Fibroblast of mammary gland (primary cell): ENCODE results near the gene TXNDC17.

Source experiments
- DNase-seq: peaks from one replicate; pipeline ENCODE4 v3.0.0-alpha.2; 2010; ENCODE audit warnings: low read depth
- H3K4me3 ChIP-seq: 2 replicates; pipeline ENCODE4 v1.5.1; 2011; ENCODE audit warnings: low read depth, mild to moderate bottlenecking, low read length, moderate library complexity; ENCODE audit not compliant: control insufficient read depth
- TF ChIP-seq, protein P1 (sequence below): conservative IDR thresholded peaks from 2 replicates; pipeline ENCODE4 v1.5.1; 2011; ENCODE audit warnings: low read depth, low read length, inconsistent platforms; ENCODE audit not compliant: control insufficient read depth, insufficient read depth

The TXNDC17 gene

DNA sequence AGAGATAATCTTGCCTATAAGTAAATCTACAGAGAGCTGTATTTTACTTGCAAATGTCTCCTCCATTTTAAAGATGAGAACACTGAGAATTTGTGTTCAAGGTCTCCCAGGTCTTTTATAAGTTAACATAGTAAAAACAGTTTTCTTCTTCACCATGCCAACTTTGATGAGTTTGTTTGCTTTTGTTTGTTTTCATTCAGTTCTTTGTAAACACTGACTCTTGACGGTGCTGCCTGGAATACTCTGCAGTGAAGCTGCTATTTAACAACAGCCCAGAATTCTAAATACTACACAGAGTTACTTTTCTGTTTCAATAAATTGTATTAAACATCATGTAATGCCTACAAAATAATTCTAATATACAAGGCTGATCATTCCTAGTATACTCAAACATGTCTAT is 43.1 kb upstream of the TXNDC17 start:
- H3K4me3 ChIP-seq: no peak overlapping the region
- no peak for DNase-seq
- TF ChIP-seq, protein P1, sequence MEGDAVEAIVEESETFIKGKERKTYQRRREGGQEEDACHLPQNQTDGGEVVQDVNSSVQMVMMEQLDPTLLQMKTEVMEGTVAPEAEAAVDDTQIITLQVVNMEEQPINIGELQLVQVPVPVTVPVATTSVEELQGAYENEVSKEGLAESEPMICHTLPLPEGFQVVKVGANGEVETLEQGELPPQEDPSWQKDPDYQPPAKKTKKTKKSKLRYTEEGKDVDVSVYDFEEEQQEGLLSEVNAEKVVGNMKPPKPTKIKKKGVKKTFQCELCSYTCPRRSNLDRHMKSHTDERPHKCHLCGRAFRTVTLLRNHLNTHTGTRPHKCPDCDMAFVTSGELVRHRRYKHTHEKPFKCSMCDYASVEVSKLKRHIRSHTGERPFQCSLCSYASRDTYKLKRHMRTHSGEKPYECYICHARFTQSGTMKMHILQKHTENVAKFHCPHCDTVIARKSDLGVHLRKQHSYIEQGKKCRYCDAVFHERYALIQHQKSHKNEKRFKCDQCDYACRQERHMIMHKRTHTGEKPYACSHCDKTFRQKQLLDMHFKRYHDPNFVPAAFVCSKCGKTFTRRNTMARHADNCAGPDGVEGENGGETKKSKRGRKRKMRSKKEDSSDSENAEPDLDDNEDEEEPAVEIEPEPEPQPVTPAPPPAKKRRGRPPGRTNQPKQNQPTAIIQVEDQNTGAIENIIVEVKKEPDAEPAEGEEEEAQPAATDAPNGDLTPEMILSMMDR: no peak

DNA sequence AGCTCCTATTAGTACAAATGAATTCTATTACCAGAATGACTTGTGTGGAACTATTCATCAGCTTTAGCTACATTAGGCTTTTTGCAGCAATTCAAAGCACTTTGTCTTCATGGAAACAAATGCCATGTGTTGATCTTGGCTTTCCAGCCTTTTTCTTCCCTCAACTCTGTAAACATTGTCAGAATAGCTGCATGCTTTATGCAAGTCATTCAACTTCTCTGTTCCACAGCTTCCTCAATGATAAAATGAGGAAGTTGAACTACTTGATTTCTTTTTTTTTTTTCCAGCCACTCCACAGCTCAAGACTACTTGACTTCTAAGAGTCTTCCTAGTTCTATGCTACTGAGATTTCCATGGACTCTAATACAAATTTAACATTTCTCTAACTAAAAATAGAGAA is 41.5 kb upstream of the TXNDC17 start:
- DNase-seq: no peak
- no peak overlapping the region for H3K4me3 ChIP-seq
- TF ChIP-seq, protein P1: no peak

DNA sequence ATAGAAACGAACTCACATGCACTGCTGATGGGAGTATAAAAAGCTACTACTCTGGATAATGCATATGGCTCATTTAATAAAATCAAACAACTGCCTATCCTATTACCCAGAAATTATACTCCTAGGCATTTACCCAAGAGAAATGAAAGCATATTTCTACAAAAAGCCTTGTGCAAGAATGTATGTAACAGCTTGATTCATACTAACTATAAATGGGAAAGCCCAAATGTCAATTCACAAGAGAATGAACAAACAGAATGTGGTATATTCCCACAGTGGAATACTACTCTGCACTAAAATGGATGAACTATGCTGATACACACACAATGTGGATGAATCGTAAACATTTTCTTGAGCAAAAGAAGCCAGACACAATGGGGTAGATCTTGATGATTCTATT is 38.7 kb upstream of the TXNDC17 start:
- TF ChIP-seq, protein P1: no peak
- no peak overlapping the region for H3K4me3 ChIP-seq

DNA sequence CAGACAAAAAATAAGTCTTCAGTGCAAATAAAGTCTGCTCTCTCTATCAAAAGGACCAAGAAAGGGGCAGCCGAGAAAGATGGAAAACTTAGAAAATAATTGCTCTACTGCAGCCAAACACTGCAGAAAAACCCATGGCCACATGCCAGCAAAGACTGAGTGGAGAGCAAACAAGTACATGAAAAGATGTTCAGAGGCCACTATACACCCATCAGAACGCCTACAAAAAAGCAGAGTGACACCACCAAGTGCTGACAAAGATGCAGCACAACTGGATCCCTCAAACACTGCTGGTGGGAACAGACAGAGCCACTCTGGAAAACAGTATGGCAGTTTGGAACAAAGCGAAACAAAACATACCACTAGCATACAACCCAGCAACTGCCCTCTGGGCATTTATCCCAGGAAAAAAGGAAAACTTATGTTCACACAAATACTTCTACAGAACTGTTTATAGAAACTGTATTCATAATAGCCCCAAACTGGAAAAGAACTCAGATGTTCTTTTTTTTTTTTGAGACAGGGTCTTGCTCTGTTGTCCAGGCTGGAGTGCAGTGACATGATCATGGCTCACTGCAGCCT is 37.0 kb upstream of the TXNDC17 start:
- TF ChIP-seq, protein P1: no peak
- peak; percentile 8 for DNase-seq
- no peak overlapping the region for H3K4me3 ChIP-seq

More for the DNA sequence above, 38.7 kb upstream of the TXNDC17 start:
- DNase-seq: no peak

DNA sequence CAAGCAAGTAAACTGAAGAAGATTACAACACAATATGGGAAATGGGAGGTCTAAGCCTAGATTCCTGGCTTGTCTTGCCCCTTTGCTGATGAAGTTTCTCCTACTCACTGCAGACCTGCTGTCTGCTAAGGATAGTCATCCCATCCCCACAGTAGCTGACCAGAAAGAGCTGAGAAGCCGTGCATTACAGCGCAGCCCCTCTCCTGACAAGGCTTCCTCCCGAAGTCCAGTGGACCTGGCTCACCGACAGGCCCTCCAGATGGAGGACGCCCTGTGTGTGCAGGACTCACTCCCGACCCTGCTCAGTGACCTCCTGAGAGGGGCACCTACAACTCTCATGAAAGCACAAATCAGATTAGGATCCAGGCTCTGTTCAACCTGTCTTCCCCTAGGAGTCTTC is 35.7 kb upstream of the TXNDC17 start:
- no peak for DNase-seq
- TF ChIP-seq, protein P1: no peak
- H3K4me3 ChIP-seq: no peak overlapping the region

DNA sequence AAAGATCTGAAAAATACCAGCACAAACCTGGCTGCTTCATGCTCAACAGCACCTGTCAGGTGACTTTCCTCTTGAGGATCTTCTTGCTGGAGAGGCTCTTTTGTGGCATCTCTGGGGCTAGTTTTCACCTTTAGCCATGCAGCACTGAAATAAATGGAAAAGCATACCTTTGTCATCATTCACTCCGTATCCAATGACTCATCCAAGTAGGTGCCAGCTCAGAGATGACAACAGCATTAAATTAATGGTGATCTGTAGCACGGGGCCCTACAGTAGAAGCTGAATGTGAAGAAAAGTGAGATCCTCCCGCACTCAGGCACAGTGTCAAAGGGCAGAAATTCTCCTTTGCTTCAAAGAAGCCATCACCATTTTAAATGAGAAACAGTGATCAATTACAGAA is 32.5 kb upstream of the TXNDC17 start:
- TF ChIP-seq, protein P1: no peak
- H3K4me3 ChIP-seq: no peak overlapping the region
- peak; percentile 60 for DNase-seq

DNA sequence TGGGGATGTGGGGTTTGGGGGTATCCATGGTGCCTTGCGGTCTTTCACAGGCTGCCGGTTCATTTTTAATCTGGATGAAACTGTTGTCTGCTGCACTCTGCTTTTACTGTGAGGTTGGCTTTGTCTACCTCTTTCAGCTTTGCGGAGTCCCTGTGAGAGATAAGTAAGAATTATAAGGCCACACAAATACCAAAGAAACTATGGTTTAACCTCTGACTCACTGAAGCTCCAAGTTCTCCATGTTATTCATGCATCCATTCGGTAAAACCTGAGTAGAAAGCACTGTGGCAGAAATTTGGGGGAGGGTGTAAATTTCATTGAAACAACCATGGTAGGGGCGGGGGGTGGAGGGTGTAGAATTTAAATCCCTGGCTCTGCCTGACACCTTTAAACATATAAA is 30.8 kb upstream of the TXNDC17 start:
- DNase-seq: no peak
- TF ChIP-seq, protein P1: no peak
- no peak overlapping the region for H3K4me3 ChIP-seq
